NT2/D1 (cell line): ENCODE measurements around the gene MARK3.

ENCODE experiments used
- YY1 ChIP-seq: IDR thresholded peaks from 2 replicates; pipeline ENCODE4 v1.6.1; 2011; ENCODE audit not compliant: insufficient read length, insufficient read depth
- ZNF274 ChIP-seq: IDR thresholded peaks from 2 replicates; pipeline ENCODE4 v1.6.1; 2011; ENCODE audit warnings: mild to moderate bottlenecking, low read depth, low read length

DNA sequence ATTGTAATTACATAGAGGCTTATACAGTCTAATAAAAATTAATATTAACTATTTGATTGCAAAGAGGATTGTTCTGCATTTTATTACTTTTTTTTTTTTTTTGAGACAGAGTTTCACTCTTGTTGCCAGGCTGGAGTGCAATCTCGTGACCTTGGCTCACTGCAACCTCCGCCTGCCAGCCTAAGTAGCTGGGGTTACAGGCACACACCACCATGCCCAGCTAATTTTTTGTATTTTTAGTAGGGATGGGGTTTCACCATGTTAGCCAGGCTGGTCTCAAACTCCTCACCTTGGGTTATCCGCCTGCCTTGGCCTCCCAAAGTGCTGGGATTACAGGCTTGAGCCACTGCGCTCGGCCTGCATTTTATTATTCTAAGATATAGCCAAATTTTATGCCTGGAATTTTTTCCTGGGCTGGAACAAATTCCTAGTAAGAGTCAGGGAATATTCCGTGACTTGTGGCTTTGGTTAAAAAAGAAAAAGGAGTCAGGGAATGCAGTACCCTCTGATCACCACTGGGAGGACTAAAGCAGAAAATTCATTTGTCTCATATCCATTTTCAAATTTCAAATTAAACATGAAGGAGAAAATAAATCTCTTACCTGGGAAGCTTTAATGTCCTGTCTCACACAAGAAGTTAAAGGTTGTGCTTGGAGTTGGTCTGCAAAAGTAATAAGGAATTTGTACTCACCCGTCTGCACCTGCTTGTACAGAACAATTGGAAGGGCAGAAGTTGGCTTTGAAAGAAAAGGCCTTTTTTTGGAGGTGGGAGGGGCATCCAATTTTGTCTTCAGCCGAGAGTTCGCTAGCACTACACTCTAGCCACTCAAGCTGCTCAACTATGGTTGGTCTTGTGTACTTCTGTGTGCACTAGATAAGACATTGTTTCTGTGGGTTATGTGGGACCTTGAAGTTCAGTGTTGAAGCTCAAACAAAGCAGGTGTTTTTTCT is 8.7 kb downstream of the MARK3 start:
- TF ChIP-seq ZNF274 (no peak), YY1 (no peak)
